DND-41 (cell line): ENCODE data around the gene SLAMF1.

ENCODE experiments used
- EZH2 ChIP-seq: IDR thresholded peaks from 3 replicates; pipeline ENCODE4 v1.6.1; 2012; ENCODE audit warnings: borderline replicate concordance, low read depth, mild to moderate bottlenecking, moderate library complexity, low read length, inconsistent platforms; ENCODE audit not compliant: severe bottlenecking
- TF ChIP-seq, protein P1 (sequence below): IDR thresholded peaks from 2 replicates; pipeline ENCODE4 v1.5.1; 2012; ENCODE audit warnings: borderline replicate concordance, low read length, moderate library complexity, mild to moderate bottlenecking; ENCODE audit not compliant: poor library complexity, severe bottlenecking; ENCODE audit errors: extremely low read depth

GRCh38 chr1:160676869-160677597, 30.2 kb upstream of the SLAMF1 start:
- TF ChIP-seq, protein P1, sequence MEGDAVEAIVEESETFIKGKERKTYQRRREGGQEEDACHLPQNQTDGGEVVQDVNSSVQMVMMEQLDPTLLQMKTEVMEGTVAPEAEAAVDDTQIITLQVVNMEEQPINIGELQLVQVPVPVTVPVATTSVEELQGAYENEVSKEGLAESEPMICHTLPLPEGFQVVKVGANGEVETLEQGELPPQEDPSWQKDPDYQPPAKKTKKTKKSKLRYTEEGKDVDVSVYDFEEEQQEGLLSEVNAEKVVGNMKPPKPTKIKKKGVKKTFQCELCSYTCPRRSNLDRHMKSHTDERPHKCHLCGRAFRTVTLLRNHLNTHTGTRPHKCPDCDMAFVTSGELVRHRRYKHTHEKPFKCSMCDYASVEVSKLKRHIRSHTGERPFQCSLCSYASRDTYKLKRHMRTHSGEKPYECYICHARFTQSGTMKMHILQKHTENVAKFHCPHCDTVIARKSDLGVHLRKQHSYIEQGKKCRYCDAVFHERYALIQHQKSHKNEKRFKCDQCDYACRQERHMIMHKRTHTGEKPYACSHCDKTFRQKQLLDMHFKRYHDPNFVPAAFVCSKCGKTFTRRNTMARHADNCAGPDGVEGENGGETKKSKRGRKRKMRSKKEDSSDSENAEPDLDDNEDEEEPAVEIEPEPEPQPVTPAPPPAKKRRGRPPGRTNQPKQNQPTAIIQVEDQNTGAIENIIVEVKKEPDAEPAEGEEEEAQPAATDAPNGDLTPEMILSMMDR: no peak
- TF ChIP-seq EZH2: no peak
